GM23338 (cell line): ENCODE results near the gene HOXA3. TPM values are rescaled to one million over a fixed set of nuclear protein-coding genes. Genes with fewer than 3 reads are reported as not detected.

Source experiments
- ATAC-seq: fragments of 200-7000 bp; cut with Tn5 transposase; 3 replicates; pipeline ENCODE4 v1.9.1; 2020
- DNase-seq: peaks from one replicate; pipeline ENCODE4 v3.0.0-alpha.2; 2015; ENCODE audit warnings: low spot score
- H2AFZ ChIP-seq: fragments of 200-600 bp; sonication (generic); 2 replicates; pipeline ENCODE4 v1.8.0; 2016; ENCODE audit warnings: antibody characterized with exemption, mild to moderate bottlenecking, moderate library complexity
- H3F3A ChIP-seq: fragments of 200-600 bp; sonication (generic); replicated peaks from 2 replicates; pipeline ENCODE4 v1.8.0; 2017; ENCODE audit warnings: antibody characterized with exemption, mixed run types, low read depth
- H3K27ac ChIP-seq: fragments of 200-600 bp; sonication (generic); 2 replicates; pipeline ENCODE4 v1.6.1; 2016; ENCODE audit warnings: low read depth
- H3K27me3 ChIP-seq: fragments of 200-600 bp; sonication (generic); 2 replicates; pipeline ENCODE4 v1.8.0; 2016; ENCODE audit warnings: mild to moderate bottlenecking, mixed run types, moderate library complexity; ENCODE audit not compliant: insufficient read depth
- H3K36me3 ChIP-seq: fragments of 200-600 bp; sonication (generic); 2 replicates; pipeline ENCODE4 v1.8.0; 2016; ENCODE audit warnings: mild to moderate bottlenecking; ENCODE audit not compliant: insufficient read depth
- H3K4me1 ChIP-seq: fragments of 200-600 bp; sonication (generic); 2 replicates; pipeline ENCODE4 v1.8.0; 2016; ENCODE audit warnings: mild to moderate bottlenecking, moderate library complexity; ENCODE audit not compliant: insufficient read depth
- H3K4me2 ChIP-seq: fragments of 200-600 bp; sonication (generic); 2 replicates; pipeline ENCODE4 v1.7.1; 2017; ENCODE audit warnings: mixed run types
- H3K4me3 ChIP-seq: fragments of 200-600 bp; sonication (generic); 2 replicates; pipeline ENCODE4 v1.6.1; 2016; ENCODE audit warnings: mixed run types
- H3K79me2 ChIP-seq: fragments of 200-600 bp; sonication (generic); replicated peaks from 2 replicates; pipeline ENCODE4 v1.8.0; 2017; ENCODE audit warnings: mild to moderate bottlenecking; ENCODE audit not compliant: insufficient read depth
- H3K9me2 ChIP-seq: fragments of 200-600 bp; sonication (generic); 2 replicates; pipeline ENCODE4 v1.8.0; 2017; ENCODE audit not compliant: insufficient read depth
- H4K20me1 ChIP-seq: fragments of 200-600 bp; sonication (generic); replicated peaks from 2 replicates; pipeline ENCODE4 v1.8.0; 2017; ENCODE audit warnings: mild to moderate bottlenecking; ENCODE audit not compliant: insufficient read depth
- H3K27ac Mint-ChIP-seq: 2 replicates; pipeline ENCODE4 v1.8.0; 2020; ENCODE audit warnings: inconsistent platforms, mild to moderate bottlenecking, moderate library complexity, mixed read lengths
- H3K27me3 Mint-ChIP-seq: 3 replicates; pipeline ENCODE4 v1.8.0; 2022; ENCODE audit warnings: low read depth, mild to moderate bottlenecking, moderate library complexity, mixed read lengths, inconsistent platforms; ENCODE audit not compliant: insufficient read depth, poor library complexity
- H3K36me3 Mint-ChIP-seq: 3 replicates; pipeline ENCODE4 v1.8.0; 2021; ENCODE audit warnings: low read depth, mild to moderate bottlenecking, inconsistent platforms, moderate library complexity, mixed read lengths
- H3K4me1 Mint-ChIP-seq: 3 replicates; pipeline ENCODE4 v1.8.0; 2020; ENCODE audit warnings: mild to moderate bottlenecking, inconsistent platforms, mixed read lengths
- H3K4me3 Mint-ChIP-seq: 3 replicates; pipeline ENCODE4 v1.8.0; 2021; ENCODE audit warnings: moderate library complexity, mild to moderate bottlenecking, inconsistent platforms, mixed read lengths
- H3K9me3 Mint-ChIP-seq: 3 replicates; pipeline ENCODE4 v1.8.0; 2020; ENCODE audit warnings: moderate library complexity, mild to moderate bottlenecking, inconsistent platforms, mixed read lengths
- EZH2 ChIP-seq: fragments of 200-600 bp; sonication (generic); IDR thresholded peaks from one replicate; pipeline ENCODE4 v1.8.0; 2017; ENCODE audit warnings: antibody characterized with exemption, mild to moderate bottlenecking, low read depth; ENCODE audit not compliant: unreplicated experiment
- EZH2phosphoT487 ChIP-seq: fragments of 200-600 bp; sonication (generic); IDR thresholded peaks from one replicate; pipeline ENCODE4 v1.8.1; 2018; ENCODE audit warnings: antibody characterized with exemption; ENCODE audit not compliant: unreplicated experiment
- polyA plus RNA-seq: library from polyadenylated mRNA; unstranded; fragments of >200 nt; fragmentation: Nextera tagmentation; extraction: Ambion mirVana; gene quantifications from 2 replicates; pipeline ENCODE4 v1.2.1, GENCODE V29; 2016
- total RNA-seq: library from RNA; depleted of rRNA; stranded (reverse); fragments of >200 nt; shearing (Covaris generic); gene quantifications from 2 replicates; pipeline ENCODE4 v1.2.3, GENCODE V29; 2014
- TF ChIP-seq, protein P1 (sequence below): fragments of 250-450 bp; sonication (Bioruptor Pico); IDR thresholded peaks from 2 replicates; pipeline ENCODE4 v1.5.0; 2020; ENCODE audit warnings: mild to moderate bottlenecking, moderate library complexity

The HOXA3 gene
- total and polyA plus RNA-seq, 2 experiments from 2014 or later, result not detected

DNA sequence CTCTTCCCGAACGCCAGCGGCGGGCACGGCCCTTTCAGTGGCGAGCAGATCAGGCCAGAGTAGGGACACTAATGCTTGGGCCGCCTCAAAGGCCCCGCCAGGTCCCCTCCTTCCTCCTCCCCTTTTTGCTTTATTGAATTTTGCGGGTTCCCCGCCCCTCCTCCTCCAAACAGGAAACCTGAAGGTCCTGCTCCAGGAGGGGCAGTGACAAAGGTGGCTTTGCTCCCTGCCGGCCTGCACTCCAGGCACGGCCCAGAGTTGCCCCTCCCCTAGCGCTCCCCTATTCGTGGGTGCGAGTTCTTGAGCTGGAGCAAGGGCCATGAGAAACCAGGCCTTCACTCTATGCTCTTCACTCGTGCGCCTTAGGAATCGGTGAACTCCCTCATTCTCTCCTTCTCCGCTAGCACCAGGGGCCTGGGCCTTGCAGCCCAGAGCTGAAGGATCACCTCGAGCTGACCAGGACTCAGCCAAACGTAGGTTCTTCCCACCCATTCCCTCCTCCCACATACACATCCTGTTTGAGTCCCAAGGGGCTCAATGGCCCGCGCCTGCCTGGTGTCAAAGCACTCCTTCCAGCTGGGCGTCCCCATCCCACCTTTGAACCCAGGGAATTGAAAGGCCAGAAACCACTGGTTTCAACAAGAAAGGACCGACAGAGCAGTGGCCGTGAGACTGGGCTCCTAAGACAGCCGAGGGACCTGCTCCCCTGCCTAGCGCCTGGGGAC is 4.2 kb downstream of the HOXA3 start:
- TF ChIP-seq EZH2phosphoT487 (peak; percentile 81), EZH2 (peak; percentile 95)
- TF ChIP-seq, protein P1, sequence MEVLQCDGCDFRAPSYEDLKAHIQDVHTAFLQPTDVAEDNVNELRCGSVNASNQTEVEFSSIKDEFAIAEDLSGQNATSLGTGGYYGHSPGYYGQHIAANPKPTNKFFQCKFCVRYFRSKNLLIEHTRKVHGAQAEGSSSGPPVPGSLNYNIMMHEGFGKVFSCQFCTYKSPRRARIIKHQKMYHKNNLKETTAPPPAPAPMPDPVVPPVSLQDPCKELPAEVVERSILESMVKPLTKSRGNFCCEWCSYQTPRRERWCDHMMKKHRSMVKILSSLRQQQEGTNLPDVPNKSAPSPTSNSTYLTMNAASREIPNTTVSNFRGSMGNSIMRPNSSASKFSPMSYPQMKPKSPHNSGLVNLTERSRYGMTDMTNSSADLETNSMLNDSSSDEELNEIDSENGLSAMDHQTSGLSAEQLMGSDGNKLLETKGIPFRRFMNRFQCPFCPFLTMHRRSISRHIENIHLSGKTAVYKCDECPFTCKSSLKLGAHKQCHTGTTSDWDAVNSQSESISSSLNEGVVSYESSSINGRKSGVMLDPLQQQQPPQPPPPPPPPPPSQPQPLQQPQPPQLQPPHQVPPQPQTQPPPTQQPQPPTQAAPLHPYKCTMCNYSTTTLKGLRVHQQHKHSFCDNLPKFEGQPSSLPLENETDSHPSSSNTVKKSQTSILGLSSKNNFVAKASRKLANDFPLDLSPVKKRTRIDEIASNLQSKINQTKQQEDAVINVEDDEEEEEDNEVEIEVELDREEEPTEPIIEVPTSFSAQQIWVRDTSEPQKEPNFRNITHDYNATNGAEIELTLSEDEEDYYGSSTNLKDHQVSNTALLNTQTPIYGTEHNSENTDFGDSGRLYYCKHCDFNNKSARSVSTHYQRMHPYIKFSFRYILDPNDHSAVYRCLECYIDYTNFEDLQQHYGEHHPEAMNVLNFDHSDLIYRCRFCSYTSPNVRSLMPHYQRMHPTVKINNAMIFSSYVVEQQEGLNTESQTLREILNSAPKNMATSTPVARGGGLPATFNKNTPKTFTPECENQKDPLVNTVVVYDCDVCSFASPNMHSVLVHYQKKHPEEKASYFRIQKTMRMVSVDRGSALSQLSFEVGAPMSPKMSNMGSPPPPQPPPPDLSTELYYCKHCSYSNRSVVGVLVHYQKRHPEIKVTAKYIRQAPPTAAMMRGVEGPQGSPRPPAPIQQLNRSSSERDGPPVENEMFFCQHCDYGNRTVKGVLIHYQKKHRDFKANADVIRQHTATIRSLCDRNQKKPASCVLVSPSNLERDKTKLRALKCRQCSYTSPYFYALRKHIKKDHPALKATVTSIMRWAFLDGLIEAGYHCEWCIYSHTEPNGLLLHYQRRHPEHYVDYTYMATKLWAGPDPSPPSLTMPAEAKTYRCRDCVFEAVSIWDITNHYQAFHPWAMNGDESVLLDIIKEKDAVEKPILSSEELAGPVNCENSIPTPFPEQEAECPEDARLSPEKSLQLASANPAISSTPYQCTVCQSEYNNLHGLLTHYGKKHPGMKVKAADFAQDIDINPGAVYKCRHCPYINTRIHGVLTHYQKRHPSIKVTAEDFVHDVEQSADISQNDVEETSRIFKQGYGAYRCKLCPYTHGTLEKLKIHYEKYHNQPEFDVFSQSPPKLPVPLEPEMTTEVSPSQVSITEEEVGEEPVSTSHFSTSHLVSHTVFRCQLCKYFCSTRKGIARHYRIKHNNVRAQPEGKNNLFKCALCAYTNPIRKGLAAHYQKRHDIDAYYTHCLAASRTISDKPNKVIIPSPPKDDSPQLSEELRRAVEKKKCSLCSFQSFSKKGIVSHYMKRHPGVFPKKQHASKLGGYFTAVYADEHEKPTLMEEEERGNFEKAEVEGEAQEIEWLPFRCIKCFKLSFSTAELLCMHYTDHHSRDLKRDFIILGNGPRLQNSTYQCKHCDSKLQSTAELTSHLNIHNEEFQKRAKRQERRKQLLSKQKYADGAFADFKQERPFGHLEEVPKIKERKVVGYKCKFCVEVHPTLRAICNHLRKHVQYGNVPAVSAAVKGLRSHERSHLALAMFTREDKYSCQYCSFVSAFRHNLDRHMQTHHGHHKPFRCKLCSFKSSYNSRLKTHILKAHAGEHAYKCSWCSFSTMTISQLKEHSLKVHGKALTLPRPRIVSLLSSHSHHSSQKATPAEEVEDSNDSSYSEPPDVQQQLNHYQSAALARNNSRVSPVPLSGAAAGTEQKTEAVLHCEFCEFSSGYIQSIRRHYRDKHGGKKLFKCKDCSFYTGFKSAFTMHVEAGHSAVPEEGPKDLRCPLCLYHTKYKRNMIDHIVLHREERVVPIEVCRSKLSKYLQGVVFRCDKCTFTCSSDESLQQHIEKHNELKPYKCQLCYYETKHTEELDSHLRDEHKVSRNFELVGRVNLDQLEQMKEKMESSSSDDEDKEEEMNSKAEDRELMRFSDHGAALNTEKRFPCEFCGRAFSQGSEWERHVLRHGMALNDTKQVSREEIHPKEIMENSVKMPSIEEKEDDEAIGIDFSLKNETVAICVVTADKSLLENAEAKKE, result no peak
- no peaks in the 10 kb centered on the region for H3K79me2 ChIP-seq
- Mint-ChIP-seq H3K9me3 (peaks cover 21% of the 10 kb centered on the region), H3K27me3 (peaks cover 100% of the 10 kb centered on the region), H3K4me3 (peak overlapping the region; percentile 62), H3K36me3 (no peaks in the 10 kb centered on the region), H3K4me1 (peaks cover 18% of the 10 kb centered on the region), H3K27ac (no peak overlapping the region)
- peaks cover 20% of the 10 kb centered on the region for H3K4me1 ChIP-seq
- H3K36me3 ChIP-seq, result no peaks in the 10 kb centered on the region
- H3K27me3 ChIP-seq, result peaks cover 100% of the 10 kb centered on the region
- H3K27ac ChIP-seq, result no peak overlapping the region
- peak; percentile 1; the same call in 1 of the 3 replicates for ATAC-seq
- peak; percentile 41 for DNase-seq
- peak overlapping the region; percentile 71 for H3K4me2 ChIP-seq
- H3F3A ChIP-seq, result peaks cover 35% of the 10 kb centered on the region
- H3K4me3 ChIP-seq, result peak overlapping the region; percentile 43
- H4K20me1 ChIP-seq, result peaks cover 48% of the 10 kb centered on the region
- H2AFZ ChIP-seq, result peak overlapping the region; percentile 38; the same call in 1 of the 2 replicates
- H3K9me2 ChIP-seq, result no peaks in the 10 kb centered on the region
